ENCODE results near the gene SEMA4G.

Gene SEMA4G

GRCh38 chr10:101007915-101008822 lies 38.9 kb downstream of the SEMA4G start:
- no peak for DNase-seq

- DNase-seq: no peak
These were observed 39.6 kb downstream of the SEMA4G start for GRCh38 chr10:101008823-101009423.

GRCh38 chr10:101010329-101010728 lies 41.0 kb downstream of the SEMA4G start:
- no peak for DNase-seq

GRCh38 chr10:101011517-101012423 lies 42.5 kb downstream of the SEMA4G start:
- no peak for DNase-seq

- peak; percentile 87 to 90 for DNase-seq
These were observed 43.4 kb downstream of the SEMA4G start for GRCh38 chr10:101012525-101013364.

GRCh38 chr10:101013365-101013825 lies 44.1 kb downstream of the SEMA4G start:
- DNase-seq: no peak

GRCh38 chr10:101014230-101014884 lies 45.1 kb downstream of the SEMA4G start:
- DNase-seq: peak; percentile 89 to 91

GRCh38 chr10:101014966-101015581 lies 45.8 kb downstream of the SEMA4G start:
- peak in 1 of 2 experiments; percentile 27 for DNase-seq

- no peak for DNase-seq
These were observed 46.3 kb downstream of the SEMA4G start for GRCh38 chr10:101015582-101015973.

GRCh38 chr10:101016814-101017213 lies 47.5 kb downstream of the SEMA4G start:
- no peak for DNase-seq

GRCh38 chr10:101018118-101018599 lies 48.9 kb downstream of the SEMA4G start:
- no peak for DNase-seq

GRCh38 chr10:101018600-101019439 lies 49.5 kb downstream of the SEMA4G start:
- peak; percentile 89 to 91 for DNase-seq
